GM21786 (cell line): Measurements from ENCODE around the gene MMADHC.
"Not testable (repeated sequence)": the region's sequence is repeated elsewhere in the genome, so short reads cannot be mapped to it uniquely, and the experiment has no call there.

Experiments
- ATAC-seq: cut with Tn5 transposase; IDR thresholded peaks from one replicate; pipeline ENCODE4 v1.9.1; 2021; ENCODE audit not compliant: unreplicated experiment

MMADHC gene

GRCh38 chr2:149595056-149595963 lies 7.7 kb upstream of the MMADHC start:
- no peak for ATAC-seq

DNA sequence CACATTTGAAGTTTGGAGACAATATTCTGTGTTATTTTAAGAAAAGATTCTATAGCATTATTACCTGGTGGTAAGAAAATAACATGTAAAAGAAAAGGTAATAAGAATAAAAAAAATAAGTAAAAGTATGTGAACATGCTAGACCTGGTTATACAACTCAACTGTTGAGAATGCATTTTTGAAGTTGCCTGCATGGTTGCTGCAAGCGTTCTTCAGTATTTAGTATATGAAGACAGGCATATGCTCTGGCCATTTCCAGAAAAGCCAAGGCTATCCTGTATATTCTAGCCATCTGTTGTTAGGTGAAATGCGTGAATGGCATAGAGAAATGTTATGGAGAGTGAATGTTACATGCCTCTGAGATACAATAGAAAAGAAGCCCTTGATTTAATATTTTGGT lies 6.8 kb upstream of the MMADHC start:
- ATAC-seq, result no peak

GRCh38 chr2:149587950-149588487 lies 444 bp upstream of the MMADHC start:
- ATAC-seq, result peak; percentile 31

DNA sequence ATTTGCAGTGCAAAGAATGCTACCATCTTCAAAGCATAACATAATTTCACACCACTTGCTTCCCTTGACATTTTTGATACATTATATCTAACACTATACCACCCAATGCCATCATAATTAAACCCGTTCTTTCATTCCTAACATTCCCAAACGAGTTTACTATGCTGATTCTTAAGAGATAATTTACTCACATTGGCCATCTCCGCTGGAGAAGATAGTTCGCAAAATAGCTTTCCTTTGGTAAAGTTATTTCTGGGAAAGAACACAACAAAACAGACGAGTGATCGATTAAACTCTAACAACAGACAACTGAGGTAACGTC lies 716 bp downstream of the MMADHC start:
- ATAC-seq, result no peak

DNA sequence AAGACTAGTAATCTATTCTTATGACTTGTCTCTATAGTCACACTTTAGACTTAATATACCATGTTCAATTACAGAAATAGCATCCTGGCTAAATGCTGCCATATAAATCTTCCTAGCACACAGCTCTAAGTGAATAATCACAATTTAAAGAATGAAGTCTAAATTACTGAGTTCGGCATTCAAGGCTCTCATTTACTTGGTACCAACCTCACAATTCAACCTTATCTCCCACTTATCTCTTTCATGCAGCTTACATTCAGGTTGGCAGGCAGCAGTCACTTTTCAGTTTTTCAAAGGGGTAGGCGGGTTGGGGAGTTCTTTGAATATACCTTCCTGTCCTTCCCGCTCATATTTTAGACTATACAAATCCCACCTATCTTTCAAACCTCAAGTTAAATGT lies 1.5 kb downstream of the MMADHC start:
- ATAC-seq, result no peak

- ATAC-seq, result no peak
These were observed 2.2 kb downstream of the MMADHC start for GRCh38 chr2:149585166-149585885.

GRCh38 chr2:149579972-149580882 lies 7.3 kb downstream of the MMADHC start:
- ATAC-seq, result no peak

GRCh38 chr2:149577269-149577668 lies 10.3 kb downstream of the MMADHC start:
- no peak for ATAC-seq

DNA sequence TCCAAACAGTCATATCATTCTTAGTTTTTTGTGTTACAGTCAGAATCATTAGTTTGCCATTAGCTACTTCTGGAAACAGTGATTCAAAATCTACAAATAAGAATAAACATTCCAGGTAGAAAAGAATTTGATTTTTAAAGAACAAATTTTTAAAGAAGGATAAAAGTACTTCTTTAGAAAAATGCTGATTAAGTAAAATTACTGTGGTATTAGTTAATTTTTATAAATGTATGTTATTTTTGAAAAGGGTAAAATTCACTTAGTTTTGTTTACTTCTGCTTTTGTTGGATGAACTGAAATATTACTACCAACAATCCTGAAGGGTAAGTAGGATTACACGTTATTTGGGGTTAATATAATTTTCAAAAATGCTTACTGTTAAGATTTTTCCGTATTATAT lies 11.8 kb downstream of the MMADHC start:
- no peak for ATAC-seq

DNA sequence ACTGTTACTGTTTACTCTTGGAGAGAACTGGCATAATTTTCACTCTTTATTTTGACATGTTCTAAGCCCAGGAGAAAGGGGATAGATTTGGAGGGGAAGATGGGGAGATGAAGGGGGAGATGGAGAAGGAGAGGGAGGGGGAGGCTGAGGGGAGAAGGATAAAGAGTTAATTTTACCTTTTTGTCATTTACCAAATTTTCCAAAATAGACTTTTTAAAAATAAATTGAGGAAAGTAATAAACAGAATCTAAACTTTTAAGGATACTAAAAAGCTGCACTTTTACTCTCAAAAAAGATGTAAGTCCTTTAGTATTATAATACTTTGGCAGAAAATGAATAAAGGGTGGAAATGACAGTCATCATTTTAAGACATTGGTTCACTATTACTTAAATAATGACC lies 12.3 kb downstream of the MMADHC start:
- no peak for ATAC-seq

DNA sequence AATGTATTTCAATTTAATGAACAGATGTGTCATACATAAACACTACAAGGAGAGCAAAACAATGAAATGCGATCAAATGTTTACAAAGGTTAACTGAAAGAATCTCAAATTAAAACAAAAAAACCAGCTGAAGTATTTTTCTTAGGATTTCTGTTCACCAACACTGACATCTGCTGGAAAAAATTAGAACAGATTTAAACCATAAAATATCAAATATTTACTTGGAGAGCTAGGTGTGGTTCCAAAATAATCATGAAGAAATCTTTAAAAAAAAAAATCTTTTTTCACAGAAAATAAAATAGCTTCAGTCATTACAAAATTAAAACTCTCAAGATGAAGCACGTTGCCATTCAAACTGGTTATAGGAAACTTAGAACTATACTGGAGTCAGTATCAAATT lies 13.8 kb downstream of the MMADHC start:
- no peak for ATAC-seq

DNA sequence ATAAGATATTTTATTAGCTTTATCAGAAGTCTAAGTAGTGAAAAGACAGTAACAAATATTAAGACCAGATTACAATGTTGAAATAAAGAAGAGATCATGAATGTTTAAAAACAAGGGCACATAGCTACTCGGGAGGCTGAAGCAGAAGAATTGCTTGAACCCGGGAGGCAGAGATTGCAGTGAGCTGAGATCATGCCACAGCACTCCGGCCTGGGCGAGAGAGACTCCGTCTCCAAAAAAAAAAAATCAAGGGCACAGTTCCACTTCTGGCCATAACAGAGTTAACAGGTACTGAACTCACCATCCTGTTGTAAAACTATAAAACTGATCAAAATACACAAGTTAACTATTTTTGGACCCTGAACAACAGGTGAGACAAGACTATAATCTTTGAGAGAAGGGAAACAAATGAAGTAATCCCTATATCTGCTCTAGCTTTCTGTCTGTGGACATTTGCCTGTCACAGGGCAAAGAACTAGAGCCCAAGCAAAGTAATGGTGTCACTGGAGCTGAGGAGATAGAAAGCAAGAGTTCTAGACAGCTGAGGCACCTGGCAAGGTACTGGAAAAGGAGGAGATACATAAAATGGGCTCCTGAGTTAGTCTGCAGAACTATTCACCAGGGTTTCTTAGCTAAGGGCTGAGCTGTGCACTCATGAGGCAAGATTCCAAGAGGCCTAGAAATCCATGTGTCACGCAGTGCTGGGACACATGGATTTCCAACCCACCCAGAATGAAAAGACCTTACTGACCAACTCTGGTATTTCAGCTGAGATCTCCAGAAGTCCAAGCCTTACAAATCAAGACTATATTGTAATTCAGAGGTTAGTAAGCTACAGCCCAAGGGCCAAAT lies 15.2 kb downstream of the MMADHC start:
- ATAC-seq, result no peak

- ATAC-seq, result no peak
These were observed 19.4 kb downstream of the MMADHC start for GRCh38 chr2:149568138-149568537.

- ATAC-seq, result no peak
These were observed 20.9 kb downstream of the MMADHC start for GRCh38 chr2:149566652-149567051.

- ATAC-seq, result not testable (repeated sequence)
These were observed 21.9 kb downstream of the MMADHC start for GRCh38 chr2:149565625-149566024.

- no peak for ATAC-seq
These were observed 22.6 kb downstream of the MMADHC start for GRCh38 chr2:149564983-149565382.

- no peak for ATAC-seq
These were observed 23.5 kb downstream of the MMADHC start for GRCh38 chr2:149564097-149564496.

DNA sequence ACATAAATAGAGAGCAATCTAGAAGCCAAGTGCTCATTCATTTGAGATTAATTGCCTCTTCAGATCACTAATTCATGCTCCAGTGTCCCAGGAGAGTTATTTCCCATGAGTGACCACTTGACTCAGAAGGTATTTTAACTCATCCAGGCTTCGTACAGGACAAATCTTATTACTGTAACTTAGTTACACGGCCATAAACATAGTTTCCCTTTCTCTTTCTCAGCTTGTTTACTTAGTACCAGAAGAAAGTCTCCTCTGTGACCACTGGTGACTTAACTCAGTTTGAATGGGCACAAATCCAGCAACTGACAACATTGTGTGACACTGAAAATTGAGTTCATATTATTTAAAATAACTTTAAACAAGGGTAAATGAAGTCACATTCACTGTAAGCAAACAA lies 25.3 kb downstream of the MMADHC start:
- ATAC-seq, result peak; percentile 97

GRCh38 chr2:149561309-149561926 lies 26.2 kb downstream of the MMADHC start:
- no peak for ATAC-seq
